Measurements from ENCODE around the gene DENND6B. TPM values are rescaled to one million over a fixed set of nuclear protein-coding genes. Genes with fewer than 3 reads are reported as not detected.

DENND6B gene
- total RNA-seq, 3 donors from 2014 or later (not counting 1 experiment from before 2014, with no cell fraction given), result 3.1 to 5.0 (median 4.5) TPM

DNA sequence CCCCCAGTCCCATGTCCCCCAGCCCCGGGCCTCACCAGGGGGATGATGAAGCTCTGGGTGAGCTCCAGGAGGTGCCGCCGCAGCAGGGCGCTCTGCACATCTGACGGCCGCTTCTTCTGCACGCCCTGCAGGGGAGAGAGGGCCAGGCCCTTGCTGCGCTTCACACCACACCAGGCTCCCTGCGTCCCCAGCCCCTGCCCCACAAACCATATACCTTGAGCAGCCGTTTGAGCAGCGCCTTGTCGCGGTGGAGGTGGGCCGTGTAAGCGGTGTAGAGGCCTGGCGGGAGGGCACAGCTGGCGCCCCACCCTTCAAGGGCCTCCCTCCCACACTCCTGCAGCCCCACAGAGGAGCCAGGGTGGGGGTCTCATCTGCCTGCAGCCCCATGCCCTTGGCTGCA lies 13.2 kb downstream of the DENND6B start:
- no peaks in the 10 kb centered on the region for H3K27me3 ChIP-seq (ENCODE audit: control insufficient read depth, insufficient read depth, low read length)
- peaks cover 13 to 22% of the 10 kb centered on the region in 2 donors for H3K4me1 Mint-ChIP-seq
- TF ChIP-seq, protein P1, sequence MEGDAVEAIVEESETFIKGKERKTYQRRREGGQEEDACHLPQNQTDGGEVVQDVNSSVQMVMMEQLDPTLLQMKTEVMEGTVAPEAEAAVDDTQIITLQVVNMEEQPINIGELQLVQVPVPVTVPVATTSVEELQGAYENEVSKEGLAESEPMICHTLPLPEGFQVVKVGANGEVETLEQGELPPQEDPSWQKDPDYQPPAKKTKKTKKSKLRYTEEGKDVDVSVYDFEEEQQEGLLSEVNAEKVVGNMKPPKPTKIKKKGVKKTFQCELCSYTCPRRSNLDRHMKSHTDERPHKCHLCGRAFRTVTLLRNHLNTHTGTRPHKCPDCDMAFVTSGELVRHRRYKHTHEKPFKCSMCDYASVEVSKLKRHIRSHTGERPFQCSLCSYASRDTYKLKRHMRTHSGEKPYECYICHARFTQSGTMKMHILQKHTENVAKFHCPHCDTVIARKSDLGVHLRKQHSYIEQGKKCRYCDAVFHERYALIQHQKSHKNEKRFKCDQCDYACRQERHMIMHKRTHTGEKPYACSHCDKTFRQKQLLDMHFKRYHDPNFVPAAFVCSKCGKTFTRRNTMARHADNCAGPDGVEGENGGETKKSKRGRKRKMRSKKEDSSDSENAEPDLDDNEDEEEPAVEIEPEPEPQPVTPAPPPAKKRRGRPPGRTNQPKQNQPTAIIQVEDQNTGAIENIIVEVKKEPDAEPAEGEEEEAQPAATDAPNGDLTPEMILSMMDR (IDR thresholded peaks at IDR 0.05), result no peak
- H3K36me3 ChIP-seq (ENCODE audit: control insufficient read depth, insufficient read depth, low read length), result no peaks in the 10 kb centered on the region
- H3K4me3 ChIP-seq (ENCODE audit: low read length), result no peak overlapping the region
- no peak for ATAC-seq
- no peaks in the 10 kb centered on the region for H3K9me3 ChIP-seq (ENCODE audit: control insufficient read depth, insufficient read depth, low read length)
- 76% methylated on average over 17 of the region's 17 CpGs for WGBS (ENCODE audit: insufficient coverage)
- H3K9me3 Mint-ChIP-seq, result no peaks in the 10 kb centered on the region
- H3K4me3 Mint-ChIP-seq, result peak overlapping the region; percentile 25
- no peak for DNase-seq
- no peaks in the 10 kb centered on the region for H3K36me3 Mint-ChIP-seq
- peak overlapping the region; percentile 77 for H3K27ac ChIP-seq (ENCODE audit: low read length)
- peaks cover 34% of the 10 kb centered on the region for H3K4me1 ChIP-seq (ENCODE audit: control insufficient read depth, insufficient read depth, low read length)
- intact Hi-C loops (cut with micrococcal nuclease), result no loop called here
- H3K27me3 Mint-ChIP-seq (ENCODE audit: low read depth in 2 of 2), result peaks cover 0 to 2% of the 10 kb centered on the region in 2 donors
- H3K27ac Mint-ChIP-seq, result peak overlapping the region in 1 of 2 donors; percentile 82

DNA sequence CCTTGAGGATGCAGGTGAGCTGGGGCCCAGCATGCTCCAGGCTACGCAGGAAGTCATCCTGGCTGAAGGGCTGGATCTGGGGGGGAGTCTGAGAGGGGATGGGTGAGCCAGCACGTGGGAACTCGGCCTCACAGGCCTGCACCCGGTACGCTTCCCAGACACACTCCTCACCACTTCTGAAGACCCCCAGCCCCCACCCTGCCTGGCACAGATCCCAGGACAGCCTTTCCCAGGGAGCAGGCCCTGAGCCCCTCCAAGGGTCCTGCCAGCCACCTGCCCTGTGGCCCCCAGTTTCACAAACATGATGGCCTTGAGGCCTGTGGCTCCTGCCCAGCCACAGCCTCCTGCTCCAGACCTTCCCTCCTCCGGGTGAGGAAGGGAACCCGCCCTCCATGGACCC lies 13.8 kb downstream of the DENND6B start:
- Histone ChIP-seq H3K4me1 (ENCODE audit: control insufficient read depth, insufficient read depth, low read length) (peaks cover 40% of the 10 kb centered on the region), H3K27ac (ENCODE audit: low read length) (no peak overlapping the region), H3K36me3 (ENCODE audit: control insufficient read depth, insufficient read depth, low read length) (no peaks in the 10 kb centered on the region), H3K9me3 (ENCODE audit: control insufficient read depth, insufficient read depth, low read length) (no peaks in the 10 kb centered on the region), H3K4me3 (ENCODE audit: low read length) (no peak overlapping the region), H3K27me3 (ENCODE audit: control insufficient read depth, insufficient read depth, low read length) (no peaks in the 10 kb centered on the region)
- TF ChIP-seq, protein P1 (IDR thresholded peaks at IDR 0.05), result no peak
- Mint-ChIP-seq H3K4me1 (peaks cover 13 to 23% of the 10 kb centered on the region in 2 donors), H3K4me3 (no peak overlapping the region), H3K36me3 (no peaks in the 10 kb centered on the region), H3K27me3 (ENCODE audit: low read depth in 2 of 2) (peaks cover 0 to 3% of the 10 kb centered on the region in 2 donors), H3K9me3 (no peaks in the 10 kb centered on the region), H3K27ac (no peak overlapping the region)
- 85% methylated on average over 4 of the region's 7 CpGs for WGBS (ENCODE audit: insufficient coverage)
- ATAC-seq, result no peak
- intact Hi-C loops (cut with micrococcal nuclease), result no loop called here
- no peak for DNase-seq

DNA sequence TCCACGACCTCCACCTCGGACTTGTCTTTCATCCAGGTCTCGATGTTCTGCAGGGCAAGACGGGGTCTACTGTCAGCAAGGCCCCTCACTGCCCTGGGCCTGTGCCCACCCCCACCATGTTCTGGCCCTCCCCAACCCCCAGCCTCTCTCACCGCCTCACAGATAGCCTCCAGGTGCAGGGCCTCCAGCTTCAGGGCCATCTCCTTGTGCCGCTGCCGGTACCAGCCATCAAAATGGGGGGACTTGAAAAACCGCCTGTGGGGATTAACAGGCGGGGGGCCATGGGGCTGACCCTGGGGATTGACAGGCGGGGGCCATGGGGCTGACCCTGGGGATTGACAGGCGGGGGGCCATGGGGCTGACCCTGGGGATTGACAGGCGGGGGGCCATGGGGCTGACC lies 14.4 kb downstream of the DENND6B start:
- TF ChIP-seq, protein P1 (IDR thresholded peaks at IDR 0.05), result no peak
- Histone ChIP-seq H3K4me1 (ENCODE audit: control insufficient read depth, insufficient read depth, low read length) (peaks cover 44% of the 10 kb centered on the region), H3K9me3 (ENCODE audit: control insufficient read depth, insufficient read depth, low read length) (no peaks in the 10 kb centered on the region), H3K36me3 (ENCODE audit: control insufficient read depth, insufficient read depth, low read length) (no peaks in the 10 kb centered on the region), H3K27me3 (ENCODE audit: control insufficient read depth, insufficient read depth, low read length) (no peaks in the 10 kb centered on the region), H3K4me3 (ENCODE audit: low read length) (no peak overlapping the region), H3K27ac (ENCODE audit: low read length) (no peak overlapping the region)
- DNase-seq (no peak), ATAC-seq (no peak)
- 98% methylated on average over 9 of the region's 12 CpGs for WGBS (ENCODE audit: insufficient coverage)
- intact Hi-C loops (cut with micrococcal nuclease), result no loop called here
- H3K36me3 Mint-ChIP-seq, result no peaks in the 10 kb centered on the region
- peaks cover 13 to 23% of the 10 kb centered on the region in 2 donors for H3K4me1 Mint-ChIP-seq
- H3K27ac Mint-ChIP-seq, result no peak overlapping the region
- no peak overlapping the region for H3K4me3 Mint-ChIP-seq
- H3K9me3 Mint-ChIP-seq, result no peaks in the 10 kb centered on the region
- peaks cover 0 to 3% of the 10 kb centered on the region in 2 donors for H3K27me3 Mint-ChIP-seq (ENCODE audit: low read depth in 2 of 2)

All from natural killer cell (primary cell).